ENCODE results near the gene LEF1.

The LEF1 gene

DNA sequence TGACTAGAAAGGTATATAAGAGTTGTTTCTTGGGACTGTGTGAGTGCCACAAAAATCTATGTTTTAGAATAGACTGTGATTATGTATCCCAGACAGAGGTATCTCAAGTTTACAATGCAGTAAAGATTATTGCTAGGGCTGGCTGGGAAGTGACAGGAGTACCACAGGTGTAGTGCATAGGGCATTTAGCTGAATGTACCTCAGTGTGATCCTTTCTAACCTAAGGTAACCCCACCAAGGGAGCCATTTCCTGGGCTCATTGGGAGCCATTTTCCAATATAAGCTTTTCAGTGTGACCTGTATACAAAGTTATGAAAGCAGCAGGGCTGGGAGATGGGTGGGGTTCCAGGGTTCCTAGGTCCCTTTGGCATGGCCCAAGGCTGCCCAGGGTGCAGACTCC, 6.1 kb upstream of the LEF1 start:
- no peak for DNase-seq

GRCh38 chr4:108173599-108174057, 4.9 kb upstream of the LEF1 start:
- DNase-seq = no peak

DNA sequence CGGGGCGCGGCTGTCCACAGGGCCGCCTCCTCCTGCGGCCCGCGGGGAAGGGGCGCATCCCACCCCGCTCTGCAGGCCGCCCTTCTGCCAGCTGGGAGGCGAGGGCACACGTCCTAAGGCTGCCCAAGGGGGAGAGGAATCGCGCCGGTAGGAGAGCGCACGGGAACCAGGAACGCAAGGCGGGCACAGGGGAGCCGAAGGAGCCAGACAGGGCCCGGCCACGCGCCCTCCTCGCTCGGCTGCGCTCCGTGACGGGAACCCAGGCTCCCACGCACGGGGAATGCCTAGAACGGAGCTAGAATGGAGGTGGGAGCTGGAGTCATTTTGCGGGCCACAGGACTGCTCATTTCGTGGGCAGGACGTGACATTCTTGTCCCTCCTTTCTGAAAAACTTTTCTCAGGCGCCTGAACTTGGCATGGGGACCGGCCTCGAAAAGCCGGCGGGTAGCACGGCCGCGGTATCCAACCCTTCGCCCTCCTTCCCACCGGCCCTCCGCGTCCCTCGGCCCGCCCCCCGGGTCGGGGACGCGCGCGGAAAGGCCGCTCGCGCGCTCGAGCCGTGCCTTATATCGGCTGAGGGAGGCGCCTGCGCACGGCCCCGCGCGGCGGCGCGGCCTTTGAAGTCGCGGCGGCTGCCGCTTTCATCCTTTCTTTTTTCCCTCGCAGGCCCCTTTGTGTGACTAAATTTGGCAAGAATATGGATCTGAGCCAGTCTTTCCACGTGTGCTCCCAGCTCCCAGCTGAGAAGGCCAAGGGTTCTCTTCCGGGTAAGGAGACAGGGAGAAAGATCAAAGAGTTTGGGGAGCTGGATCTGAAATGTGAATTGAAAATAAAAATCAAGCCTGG, 4.2 kb upstream of the LEF1 start:
- peak; percentile 66 for DNase-seq

- DNase-seq = peak; percentile 11
These were observed 3.6 kb upstream of the LEF1 start for GRCh38 chr4:108172231-108172752.

DNA sequence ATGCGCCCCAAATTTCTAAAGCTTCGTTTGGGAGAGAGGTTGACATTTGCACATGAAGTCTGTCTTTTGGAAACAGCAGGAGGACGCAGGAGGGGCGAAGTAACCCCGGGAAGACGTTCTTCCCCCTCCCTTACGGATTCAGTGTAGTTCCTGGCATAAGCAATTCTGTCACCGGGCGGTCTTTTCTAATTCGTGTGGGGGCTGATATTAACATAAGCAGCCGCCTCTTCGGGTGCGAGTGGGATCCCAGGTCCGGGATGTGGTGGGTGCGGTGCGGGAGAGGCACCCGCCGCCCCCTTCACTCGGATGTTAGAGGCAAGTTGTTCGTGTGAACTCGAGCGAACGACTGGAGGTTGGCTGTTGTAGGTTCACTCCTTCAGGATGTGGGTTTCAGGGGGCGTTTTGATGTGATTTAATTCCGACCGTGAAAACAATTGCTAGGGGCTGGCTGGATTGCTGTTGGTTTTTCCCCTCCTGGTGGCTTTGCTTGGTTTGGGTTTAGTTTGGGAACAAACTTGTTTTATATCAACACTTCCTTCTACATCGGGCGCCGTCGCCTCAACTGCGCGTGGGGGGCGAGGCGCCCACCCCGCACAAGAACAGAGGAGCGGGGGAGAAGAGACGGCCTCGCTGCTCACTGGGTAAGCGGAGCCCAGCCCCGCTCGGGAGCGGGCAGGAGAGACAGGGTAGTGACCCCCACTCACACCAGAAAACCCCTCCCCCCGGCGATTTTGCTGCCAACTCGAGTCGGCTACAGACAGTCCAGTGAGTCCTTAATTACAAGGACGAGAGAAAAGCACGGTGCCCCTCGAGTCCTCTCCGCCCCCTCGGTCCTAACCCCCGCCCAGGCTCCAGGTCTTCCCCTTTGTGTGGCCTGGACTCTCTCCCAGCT, 2.9 kb upstream of the LEF1 start:
- peak; percentile 77 for DNase-seq

GRCh38 chr4:108170631-108171338, 2.1 kb upstream of the LEF1 start:
- peak; percentile 5 for DNase-seq

DNA sequence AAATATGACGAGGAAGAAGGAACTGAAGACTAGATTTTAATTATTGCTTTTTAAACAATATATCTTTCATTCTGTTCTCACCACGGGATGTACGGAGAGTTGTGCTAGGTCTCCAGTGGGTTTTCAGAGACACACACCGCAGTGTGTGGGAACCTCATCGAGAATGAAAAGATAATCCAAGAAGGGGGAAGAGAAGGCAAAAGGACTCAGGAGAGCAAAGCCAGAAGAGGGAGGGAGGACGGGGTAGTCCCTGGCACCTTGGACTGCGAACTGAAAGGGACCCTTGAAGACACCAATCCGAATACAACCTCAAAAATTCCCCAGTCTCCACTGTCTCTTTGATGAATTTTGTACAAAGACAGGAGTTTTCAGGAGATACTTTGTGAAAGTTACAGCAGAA, 932 bp upstream of the LEF1 start:
- DNase-seq = no peak

GRCh38 chr4:108168160-108168670, 517 bp downstream of the LEF1 start:
- DNase-seq = peak; percentile 42

- peak; percentile 56 for DNase-seq
These were observed 2.1 kb downstream of the LEF1 start for GRCh38 chr4:108166441-108167315.

- DNase-seq = peak; percentile 61
These were observed 2.7 kb downstream of the LEF1 start for GRCh38 chr4:108166038-108166437.

DNA sequence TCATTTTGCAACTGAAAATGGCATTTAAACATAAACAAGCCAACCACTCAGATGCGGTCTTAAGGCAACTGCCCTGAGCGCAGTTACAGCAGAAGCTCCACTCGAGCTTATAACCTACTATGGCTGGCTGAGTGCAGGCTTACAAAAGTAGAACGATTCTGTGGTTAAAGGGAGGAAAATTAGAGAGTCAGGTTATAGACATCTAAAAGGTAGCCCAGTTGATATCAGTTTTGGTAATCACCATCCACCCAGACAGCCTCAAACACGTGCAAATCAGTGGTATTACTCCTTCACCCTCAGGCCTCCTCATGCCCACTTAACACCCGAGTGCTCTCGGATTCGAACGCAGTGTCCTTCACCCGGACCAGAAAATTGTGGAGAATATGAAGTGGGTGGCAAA, 3.1 kb downstream of the LEF1 start:
- DNase-seq = peak; percentile 38

GRCh38 chr4:108163351-108163750, 5.4 kb downstream of the LEF1 start:
- DNase-seq = no peak

DNA sequence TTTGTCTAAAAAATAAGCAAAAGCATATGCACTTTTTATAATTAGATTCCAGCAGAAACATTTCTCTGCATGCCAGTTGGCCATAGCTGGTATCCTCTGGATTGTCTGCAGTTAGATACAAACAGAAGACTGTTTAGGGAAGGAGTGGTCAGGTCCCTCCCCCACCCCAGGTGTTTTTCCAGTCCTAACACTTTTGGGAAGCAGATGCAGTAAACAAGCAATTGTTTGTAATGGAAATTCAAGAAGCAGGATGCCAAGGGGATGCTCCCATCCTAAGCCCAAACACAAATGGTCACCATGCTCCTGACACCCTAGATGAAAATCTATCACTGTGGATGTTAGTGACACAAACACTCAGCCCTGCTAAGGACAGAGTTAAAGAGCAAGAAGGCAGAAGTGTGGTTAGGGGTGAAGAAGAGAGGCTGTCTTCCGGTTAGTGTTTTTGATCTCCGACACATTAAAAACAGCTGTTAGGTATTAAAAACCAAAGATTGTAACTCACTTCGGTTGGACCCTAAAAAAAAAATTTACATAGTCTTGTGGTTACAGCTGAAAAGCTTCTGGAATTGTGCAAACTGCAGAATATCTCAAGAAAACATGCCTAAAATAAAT, 7.9 kb downstream of the LEF1 start:
- DNase-seq = peak; percentile 51

DNA sequence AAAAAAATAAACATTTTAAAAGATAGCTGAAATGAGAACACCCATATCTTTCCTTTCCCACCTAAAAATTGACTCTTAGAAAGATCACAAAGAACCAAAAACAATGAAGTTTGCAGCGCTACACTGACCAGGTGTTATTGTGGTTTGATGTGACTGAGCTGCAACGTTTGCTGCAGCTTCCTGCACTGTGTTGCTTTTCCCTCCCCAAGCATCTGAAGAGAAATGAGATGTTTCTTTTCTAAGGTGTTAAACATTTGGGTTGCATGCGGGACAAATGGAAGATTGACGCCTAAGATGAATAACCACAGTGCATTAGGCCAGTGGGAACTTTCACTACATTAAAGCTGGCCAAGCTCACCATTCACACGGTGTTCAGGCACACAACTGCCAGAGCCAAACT, 8.9 kb downstream of the LEF1 start:
- DNase-seq = no peak

- DNase-seq = no peak
These were observed 11.1 kb downstream of the LEF1 start for GRCh38 chr4:108157655-108158054.

- DNase-seq = no peak
These were observed 12.3 kb downstream of the LEF1 start for GRCh38 chr4:108156391-108156790.

DNA sequence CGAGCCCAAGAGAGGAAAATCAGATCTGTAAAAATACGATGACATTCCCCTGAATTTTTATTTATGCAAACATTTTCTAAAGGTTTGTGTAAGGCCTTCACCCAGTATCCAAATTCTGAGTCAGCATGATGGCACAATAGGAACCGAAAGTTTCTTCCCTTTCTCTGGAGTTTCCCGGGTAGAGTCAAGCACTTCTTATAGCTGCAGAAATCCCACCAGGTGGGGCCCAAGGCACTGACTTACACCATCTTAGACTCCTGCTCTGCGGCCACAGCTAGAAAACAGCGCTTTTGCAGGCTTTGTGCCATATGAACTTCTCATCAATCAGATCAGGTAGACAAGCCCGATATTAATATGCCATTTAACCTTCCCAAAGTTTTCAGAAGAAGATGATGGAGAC, 13.4 kb downstream of the LEF1 start:
- DNase-seq = no peak

- no peak for DNase-seq
These were observed 15.8 kb downstream of the LEF1 start for GRCh38 chr4:108152980-108153379.

DNA sequence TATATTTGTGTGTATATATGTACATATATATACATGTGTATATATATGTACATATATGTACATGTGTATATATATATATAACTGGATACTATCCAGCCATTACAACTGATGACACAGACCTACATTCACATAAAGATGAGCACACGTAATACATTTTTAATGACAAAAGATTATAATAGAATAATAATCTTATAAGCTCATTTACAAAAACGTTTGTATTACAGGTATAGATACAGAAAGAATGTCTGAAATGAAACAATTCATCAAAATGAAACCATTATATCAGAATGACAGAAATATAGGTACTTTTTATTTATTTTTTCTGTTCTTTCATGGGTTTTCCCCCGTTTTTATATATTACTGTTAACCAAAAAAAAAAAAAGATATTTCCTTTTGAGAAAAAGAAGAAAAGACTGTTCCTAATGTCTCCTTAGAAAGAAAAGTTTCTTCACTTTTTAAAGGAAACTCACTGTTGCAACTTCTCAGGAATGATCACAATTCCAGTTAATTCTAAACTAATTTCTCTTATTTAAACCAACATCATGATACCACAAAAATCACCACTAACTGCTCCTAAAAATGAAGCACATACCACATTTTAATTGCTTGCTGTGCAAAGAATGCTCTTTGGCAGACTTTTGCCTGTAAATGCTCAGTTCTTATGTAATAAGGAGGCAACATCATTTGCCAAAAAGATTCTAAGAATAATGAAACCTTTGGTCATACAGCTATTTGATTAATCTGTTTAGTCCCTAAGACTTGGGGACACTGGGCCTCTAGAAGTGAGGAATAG, 18.9 kb downstream of the LEF1 start:
- DNase-seq = no peak

DNA sequence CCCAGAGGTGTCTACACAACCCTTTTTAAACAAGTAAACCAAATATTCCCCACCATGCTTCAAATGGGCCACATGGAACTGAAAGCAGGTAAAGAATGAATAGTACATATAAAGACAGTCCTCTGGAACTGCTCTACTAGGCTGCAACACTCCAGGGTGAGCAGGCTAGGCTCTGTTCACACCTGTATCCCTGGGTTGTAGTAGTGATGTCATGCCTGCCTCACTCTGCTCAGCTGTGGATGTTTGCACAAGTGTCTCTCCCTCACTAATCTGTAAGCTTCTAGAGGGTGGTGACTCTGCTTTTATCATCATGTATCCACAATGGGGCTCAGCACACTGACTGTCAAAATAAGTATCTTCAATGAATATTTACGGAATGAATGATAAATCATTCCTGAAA, 20.4 kb downstream of the LEF1 start:
- no peak for DNase-seq
